HEK293 (cell line): Measurements from ENCODE around the gene GPATCH11.

Experiments
- CTCF ChIA-PET: fragments of 350-600 bp; formaldehyde crosslinking; extraction: SDS; loops from one replicate; lab custom pipeline; 2021; ENCODE audit warnings: antibody characterized with exemption; lab: Yijun Ruan, JAX
- POLR2A ChIA-PET: fragments of 300-600 bp; formaldehyde crosslinking; extraction: SDS; loops from one replicate; lab custom pipeline; 2020; ENCODE audit warnings: antibody characterized with exemption, inconsistent platforms; lab: Yijun Ruan, JAX
- H3K27ac ChIP-seq: fragments of 200-500 bp; sonication (Bioruptor generic); 2 replicates; pipeline ENCODE4 v1.5.1; 2014; ENCODE audit warnings: low read depth, low read length, control low read depth, inconsistent platforms; ENCODE audit errors: extremely low read depth
- H3K36me3 ChIP-seq, 2 experiments: fragments of 200-500 bp in 1 of 2; sonication (Bioruptor generic) in 1 of 2; 1 replicate in 1 of 2; 2 replicates in 1 of 2; pipeline ENCODE4 v1.5.1; 2014 to 2017; ENCODE audit warnings: inconsistent platforms in 2 of 2, low read length in 2 of 2; ENCODE audit not compliant: control insufficient read depth in 2 of 2, insufficient read depth in 1 of 2
- H3K4me1 ChIP-seq: fragments of 200-500 bp; sonication (Bioruptor generic); 2 replicates; pipeline ENCODE4 v1.5.1; 2014; ENCODE audit warnings: mild to moderate bottlenecking, low read length, inconsistent platforms; ENCODE audit not compliant: control insufficient read depth, insufficient read depth
- H3K4me3 ChIP-seq: 2 replicates; pipeline ENCODE4 v1.5.1; 2011; ENCODE audit warnings: low read depth, mild to moderate bottlenecking, control low read depth, low read length, moderate library complexity
- H3K9me3 ChIP-seq: fragments of 200-500 bp; sonication (Bioruptor generic); 2 replicates; pipeline ENCODE4 v1.5.1; 2014; ENCODE audit warnings: low read depth, low read length, inconsistent platforms; ENCODE audit not compliant: control insufficient read depth, insufficient read depth
- EGR2 ChIP-seq: fragments of 450-650 bp; formaldehyde crosslinking; IDR thresholded peaks from 2 replicates; pipeline ENCODE4 v1.5.1; 2016; ENCODE audit warnings: low read depth, missing biosample characterization, missing genetic modification characterization
- FEZF1 ChIP-seq: fragments of 450-650 bp; formaldehyde crosslinking; IDR thresholded peaks from 2 replicates; pipeline ENCODE4 v1.5.1; 2016; ENCODE audit warnings: missing biosample characterization, missing genetic modification characterization
- HOXD13 ChIP-seq: sonication (generic); formaldehyde crosslinking; IDR thresholded peaks from 2 replicates; pipeline ENCODE4 v1.8.0; 2022; ENCODE audit warnings: missing genetic modification reagents, borderline replicate concordance
- KLF1 ChIP-seq: fragments of 450-650 bp; formaldehyde crosslinking; IDR thresholded peaks from 2 replicates; pipeline ENCODE4 v1.5.1; 2016; ENCODE audit warnings: missing biosample characterization, missing genetic modification characterization
- PRDM6 ChIP-seq: fragments of 450-650 bp; formaldehyde crosslinking; IDR thresholded peaks from 2 replicates; pipeline ENCODE4 v1.5.1; 2017; ENCODE audit warnings: missing biosample characterization, missing genetic modification characterization
- SCRT1 ChIP-seq: fragments of 450-650 bp; formaldehyde crosslinking; IDR thresholded peaks from 2 replicates; pipeline ENCODE4 v1.5.1; 2016; ENCODE audit warnings: missing biosample characterization, missing genetic modification characterization, borderline replicate concordance
- ZBTB20 ChIP-seq: fragments of 450-650 bp; formaldehyde crosslinking; IDR thresholded peaks from 2 replicates; pipeline ENCODE4 v1.5.1; 2016; ENCODE audit warnings: missing biosample characterization, missing genetic modification characterization
- ZBTB21 ChIP-seq: fragments of 450-650 bp; formaldehyde crosslinking; IDR thresholded peaks from 2 replicates; pipeline ENCODE4 v1.5.1; 2017; ENCODE audit warnings: missing biosample characterization, missing genetic modification characterization
- ZNF221 ChIP-seq: fragments of 450-650 bp; formaldehyde crosslinking; IDR thresholded peaks from 2 replicates; pipeline ENCODE4 v1.5.1; 2017; ENCODE audit warnings: missing biosample characterization, missing genetic modification characterization, borderline replicate concordance
- ZNF555 ChIP-seq: fragments of 450-650 bp; formaldehyde crosslinking; conservative IDR thresholded peaks from 2 replicates; pipeline ENCODE4 v1.5.1; 2017; ENCODE audit warnings: missing biosample characterization, mild to moderate bottlenecking, missing genetic modification characterization, inconsistent platforms
- TF ChIP-seq, protein P1 (sequence below): fragments of 450-650 bp; formaldehyde crosslinking; conservative IDR thresholded peaks from 2 replicates; pipeline ENCODE4 v1.5.1; 2016; ENCODE audit warnings: low read depth, missing biosample characterization, missing genetic modification characterization
- TF ChIP-seq, protein P2 (sequence below): fragments of 450-650 bp; formaldehyde crosslinking; IDR thresholded peaks from 2 replicates; pipeline ENCODE4 v1.5.1; 2017; ENCODE audit warnings: missing biosample characterization, mild to moderate bottlenecking, missing genetic modification characterization, moderate library complexity

Gene GPATCH11

GRCh38 chr2:37059841-37060240 lies 24.5 kb upstream of the GPATCH11 start (continued):
- TF ChIP-seq, protein P1, sequence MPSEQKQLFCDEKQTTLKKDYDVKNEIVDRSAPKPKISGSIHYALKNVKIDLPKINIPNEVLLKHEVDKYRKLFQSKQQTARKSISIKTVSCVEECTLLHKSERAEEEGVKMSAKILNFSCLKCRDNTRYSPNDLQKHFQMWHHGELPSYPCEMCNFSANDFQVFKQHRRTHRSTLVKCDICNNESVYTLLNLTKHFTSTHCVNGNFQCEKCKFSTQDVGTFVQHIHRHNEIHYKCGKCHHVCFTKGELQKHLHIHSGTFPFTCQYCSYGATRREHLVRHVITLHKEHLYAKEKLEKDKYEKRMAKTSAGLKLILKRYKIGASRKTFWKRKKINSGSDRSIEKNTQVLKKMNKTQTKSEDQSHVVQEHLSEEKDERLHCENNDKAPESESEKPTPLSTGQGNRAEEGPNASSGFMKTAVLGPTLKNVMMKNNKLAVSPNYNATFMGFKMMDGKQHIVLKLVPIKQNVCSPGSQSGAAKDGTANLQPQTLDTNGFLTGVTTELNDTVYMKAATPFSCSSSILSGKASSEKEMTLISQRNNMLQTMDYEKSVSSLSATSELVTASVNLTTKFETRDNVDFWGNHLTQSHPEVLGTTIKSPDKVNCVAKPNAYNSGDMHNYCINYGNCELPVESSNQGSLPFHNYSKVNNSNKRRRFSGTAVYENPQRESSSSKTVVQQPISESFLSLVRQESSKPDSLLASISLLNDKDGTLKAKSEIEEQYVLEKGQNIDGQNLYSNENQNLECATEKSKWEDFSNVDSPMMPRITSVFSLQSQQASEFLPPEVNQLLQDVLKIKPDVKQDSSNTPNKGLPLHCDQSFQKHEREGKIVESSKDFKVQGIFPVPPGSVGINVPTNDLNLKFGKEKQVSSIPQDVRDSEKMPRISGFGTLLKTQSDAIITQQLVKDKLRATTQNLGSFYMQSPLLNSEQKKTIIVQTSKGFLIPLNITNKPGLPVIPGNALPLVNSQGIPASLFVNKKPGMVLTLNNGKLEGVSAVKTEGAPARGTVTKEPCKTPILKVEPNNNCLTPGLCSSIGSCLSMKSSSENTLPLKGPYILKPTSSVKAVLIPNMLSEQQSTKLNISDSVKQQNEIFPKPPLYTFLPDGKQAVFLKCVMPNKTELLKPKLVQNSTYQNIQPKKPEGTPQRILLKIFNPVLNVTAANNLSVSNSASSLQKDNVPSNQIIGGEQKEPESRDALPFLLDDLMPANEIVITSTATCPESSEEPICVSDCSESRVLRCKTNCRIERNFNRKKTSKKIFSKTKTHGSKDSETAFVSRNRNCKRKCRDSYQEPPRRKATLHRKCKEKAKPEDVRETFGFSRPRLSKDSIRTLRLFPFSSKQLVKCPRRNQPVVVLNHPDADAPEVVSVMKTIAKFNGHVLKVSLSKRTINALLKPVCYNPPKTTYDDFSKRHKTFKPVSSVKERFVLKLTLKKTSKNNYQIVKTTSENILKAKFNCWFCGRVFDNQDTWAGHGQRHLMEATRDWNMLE (tag by site-specific recombination), result no peak
- TF ChIP-seq ZBTB20 (tag by site-specific recombination) (no peak), ZBTB21 (tag by site-specific recombination) (no peak)
- TF ChIP-seq, protein P2, sequence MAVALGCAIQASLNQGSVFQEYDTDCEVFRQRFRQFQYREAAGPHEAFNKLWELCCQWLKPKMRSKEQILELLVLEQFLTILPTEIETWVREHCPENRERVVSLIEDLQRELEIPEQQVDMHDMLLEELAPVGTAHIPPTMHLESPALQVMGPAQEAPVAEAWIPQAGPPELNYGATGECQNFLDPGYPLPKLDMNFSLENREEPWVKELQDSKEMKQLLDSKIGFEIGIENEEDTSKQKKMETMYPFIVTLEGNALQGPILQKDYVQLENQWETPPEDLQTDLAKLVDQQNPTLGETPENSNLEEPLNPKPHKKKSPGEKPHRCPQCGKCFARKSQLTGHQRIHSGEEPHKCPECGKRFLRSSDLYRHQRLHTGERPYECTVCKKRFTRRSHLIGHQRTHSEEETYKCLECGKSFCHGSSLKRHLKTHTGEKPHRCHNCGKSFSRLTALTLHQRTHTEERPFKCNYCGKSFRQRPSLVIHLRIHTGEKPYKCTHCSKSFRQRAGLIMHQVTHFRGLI (tag by site-specific recombination), result no peak
- TF ChIP-seq, all 188 proteins: peak for 0

DNA sequence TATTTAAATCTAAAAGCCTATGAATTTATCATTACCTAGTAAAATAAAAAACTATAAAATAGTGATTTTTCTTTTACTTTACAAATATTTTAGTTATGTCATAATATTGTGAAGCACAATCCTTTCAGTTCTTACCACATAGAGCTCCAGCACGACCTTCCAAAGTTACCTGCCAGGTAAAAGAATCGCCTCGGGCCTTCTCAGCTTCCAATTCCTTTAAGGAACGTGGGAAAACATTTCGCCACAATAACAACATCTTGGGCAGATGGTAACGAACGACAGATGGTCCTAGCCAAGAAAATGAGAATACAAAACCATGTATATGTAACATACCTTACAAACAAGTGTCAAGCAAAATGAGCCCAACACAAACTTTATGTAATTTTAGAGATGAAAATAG lies 23.9 kb upstream of the GPATCH11 start:
- no peaks in the 10 kb centered on the region for H3K9me3 ChIP-seq
- no peak overlapping the region for H3K4me3 ChIP-seq
- H3K27ac ChIP-seq, result no peak overlapping the region
- POLR2A ChIA-PET, result no interaction called here
- no peaks in the 10 kb centered on the region for H3K4me1 ChIP-seq
- CTCF ChIA-PET, result no interaction called here
- H3K36me3 ChIP-seq, result peaks cover 59 to 69% of the 10 kb centered on the region in 2 experiments
- no peak for TF ChIP-seq ZNF555
- TF ChIP-seq EGR2 (tag by site-specific recombination), result no peak
- TF ChIP-seq PRDM6 (tag by site-specific recombination), result no peak
- no peak for TF ChIP-seq KLF1 (tag by site-specific recombination)
- no peak for TF ChIP-seq HOXD13 (CRISPR knock-in tag)
- TF ChIP-seq ZNF221 (tag by site-specific recombination), result no peak
- no peak for TF ChIP-seq FEZF1 (tag by site-specific recombination)
- TF ChIP-seq SCRT1 (tag by site-specific recombination), result no peak

DNA sequence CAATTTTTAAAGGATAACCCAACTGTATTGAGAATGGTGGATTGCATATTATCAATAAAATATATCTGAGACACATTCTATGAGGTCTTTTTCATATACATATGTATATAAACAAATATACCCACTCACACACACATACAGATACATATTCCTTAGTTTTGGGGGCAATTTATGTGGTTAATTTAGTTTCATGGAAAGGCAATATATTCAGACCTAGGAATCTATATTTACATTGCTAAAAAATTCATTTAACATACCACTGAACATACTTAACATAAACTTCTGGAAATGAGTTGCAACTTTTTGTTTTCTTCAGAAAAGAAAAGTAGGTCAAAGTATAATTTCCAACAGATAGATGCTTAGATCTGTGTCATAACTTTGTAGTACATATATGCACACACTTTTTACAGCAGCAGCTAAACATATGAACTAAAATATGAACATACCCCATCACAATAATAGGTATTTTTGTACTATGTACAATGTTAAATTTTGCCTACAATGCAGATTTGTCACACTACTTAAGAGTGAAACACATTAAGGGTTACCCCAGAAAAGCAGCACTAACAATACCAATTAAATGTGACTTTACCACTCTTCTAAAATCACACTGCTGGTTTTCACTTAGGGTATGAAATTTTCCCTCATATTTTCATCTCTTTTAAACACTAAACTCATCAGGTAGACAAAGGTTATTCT lies 23.2 kb upstream of the GPATCH11 start:
- POLR2A ChIA-PET, result no interaction called here
- peaks cover 54 to 69% of the 10 kb centered on the region in 2 experiments for H3K36me3 ChIP-seq
- no peak for TF ChIP-seq ZNF221 (tag by site-specific recombination)
- TF ChIP-seq, all 188 proteins: peak for 0
- no peak overlapping the region for H3K4me3 ChIP-seq
- H3K9me3 ChIP-seq, result no peaks in the 10 kb centered on the region
- H3K27ac ChIP-seq, result no peak overlapping the region
- CTCF ChIA-PET, result no interaction called here
- H3K4me1 ChIP-seq, result no peaks in the 10 kb centered on the region
